ENCODE data around the gene RHOBTB3. TPM values are rescaled to one million over a fixed set of nuclear protein-coding genes. Genes with fewer than 3 reads are reported as not detected.

RHOBTB3 gene
- total RNA-seq, 1 donor, result 82.2 TPM

- no peak for TF ChIP-seq CTCF (IDR thresholded peaks at IDR 0.05; ENCODE audit: insufficient read depth, low read length)
- peak; percentile 77 for DNase-seq (ENCODE audit: low read depth)
- H3K4me3 ChIP-seq (ENCODE audit: low read depth, low read length), result no peak overlapping the region
Measured at GRCh38 chr5:95786821-95787418, 55.8 kb downstream of the RHOBTB3 start.

GRCh38 chr5:95788493-95788892, 57.4 kb downstream of the RHOBTB3 start:
- no peak overlapping the region for H3K4me3 ChIP-seq (ENCODE audit: low read depth, low read length)
- no peak for TF ChIP-seq CTCF (IDR thresholded peaks at IDR 0.05; ENCODE audit: insufficient read depth, low read length)

GRCh38 chr5:95791751-95792150, 60.6 kb downstream of the RHOBTB3 start:
- no peak for TF ChIP-seq CTCF (IDR thresholded peaks at IDR 0.05; ENCODE audit: insufficient read depth, low read length)
- H3K4me3 ChIP-seq (ENCODE audit: low read depth, low read length), result no peak overlapping the region
- DNase-seq (ENCODE audit: low read depth), result no peak

More at GRCh38 chr5:95788493-95788892, 57.4 kb downstream of the RHOBTB3 start:
- DNase-seq (ENCODE audit: low read depth), result no peak

GRCh38 chr5:95794070-95794516, 63.0 kb downstream of the RHOBTB3 start:
- H3K4me3 ChIP-seq (ENCODE audit: low read depth, low read length), result no peak overlapping the region
- TF ChIP-seq CTCF (IDR thresholded peaks at IDR 0.05; ENCODE audit: insufficient read depth, low read length), result no peak
- DNase-seq (ENCODE audit: low read depth), result peak; percentile 66

GRCh38 chr5:95797301-95797700, 66.2 kb downstream of the RHOBTB3 start:
- no peak for TF ChIP-seq CTCF (IDR thresholded peaks at IDR 0.05; ENCODE audit: insufficient read depth, low read length)
- no peak for DNase-seq (ENCODE audit: low read depth)
- H3K4me3 ChIP-seq (ENCODE audit: low read depth, low read length), result no peak overlapping the region

- no peak for DNase-seq (ENCODE audit: low read depth)
- no peak for TF ChIP-seq CTCF (IDR thresholded peaks at IDR 0.05; ENCODE audit: insufficient read depth, low read length)
- H3K4me3 ChIP-seq (ENCODE audit: low read depth, low read length), result no peak overlapping the region
Measured at GRCh38 chr5:95798048-95798447, 66.9 kb downstream of the RHOBTB3 start.

GRCh38 chr5:95798545-95798944, 67.4 kb downstream of the RHOBTB3 start:
- no peak overlapping the region for H3K4me3 ChIP-seq (ENCODE audit: low read depth, low read length)
- no peak for DNase-seq (ENCODE audit: low read depth)
- no peak for TF ChIP-seq CTCF (IDR thresholded peaks at IDR 0.05; ENCODE audit: insufficient read depth, low read length)

Data from fibroblast of the aortic adventitia (primary cell).